HG03521 (cell line): Measurements from ENCODE around the gene HADHB.

Experiments used
- ATAC-seq: cut with Tn5 transposase; IDR thresholded peaks from one replicate; pipeline ENCODE4 v1.9.1; 2021; ENCODE audit warnings: mild to moderate bottlenecking, moderate library complexity; ENCODE audit not compliant: unreplicated experiment

HADHB gene

GRCh38 chr2:26244309-26245230, at the start of gene HADHB, which contains the start of gene HADHA:
Gene HADHB (plus strand): TSS chr2:26244939. CDS start chr2:26254255, 9,316 bp downstream.
Gene HADHA (minus strand): TSS chr2:26244632. CDS start chr2:26244596, 36 bp downstream.
- peak; percentile 56 for ATAC-seq

DNA sequence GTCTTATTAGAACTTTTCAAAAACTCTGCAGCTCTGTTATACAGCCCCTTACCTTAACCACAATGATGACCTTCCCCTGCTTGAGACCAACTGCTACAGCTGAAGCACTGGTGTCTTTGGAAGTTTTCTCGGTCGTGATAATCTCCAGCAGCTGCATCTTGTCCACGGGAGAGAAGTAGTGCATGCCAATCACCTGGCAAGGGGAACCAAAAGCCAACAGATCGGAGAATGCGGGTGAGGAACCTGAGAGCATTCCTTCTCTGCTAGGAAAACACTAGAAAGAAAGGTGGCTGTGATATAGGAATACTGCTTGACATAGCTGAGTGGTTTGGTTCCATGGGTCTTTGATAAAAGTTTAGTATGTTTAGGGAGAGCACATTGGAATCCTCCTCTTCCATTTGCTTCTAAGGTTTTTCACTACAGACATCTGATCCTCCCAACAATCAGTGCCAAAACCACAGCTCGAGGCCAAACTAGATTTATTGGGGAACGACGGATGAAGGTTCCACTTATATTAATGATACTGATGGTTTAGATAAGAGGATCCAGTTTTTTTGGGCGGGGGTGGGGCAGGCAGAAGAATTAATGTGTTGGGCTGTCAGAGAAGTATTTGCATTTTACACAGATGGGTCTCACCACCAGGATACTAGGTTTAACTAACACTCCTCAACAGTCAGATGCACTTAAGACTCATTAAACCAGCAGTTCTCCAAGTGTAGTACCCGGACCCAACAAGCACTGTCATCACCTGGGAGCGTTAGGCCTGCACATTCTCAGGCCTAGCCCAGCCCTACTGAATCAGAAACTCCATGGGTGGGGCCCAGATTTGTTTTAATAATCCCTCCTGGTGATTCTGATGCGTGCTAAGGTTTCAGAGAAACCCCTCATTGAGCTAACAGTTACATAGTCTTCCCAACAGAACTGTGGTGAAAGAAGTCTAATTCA, 49.4 kb upstream of the HADHB start:
- ATAC-seq, result no peak

DNA sequence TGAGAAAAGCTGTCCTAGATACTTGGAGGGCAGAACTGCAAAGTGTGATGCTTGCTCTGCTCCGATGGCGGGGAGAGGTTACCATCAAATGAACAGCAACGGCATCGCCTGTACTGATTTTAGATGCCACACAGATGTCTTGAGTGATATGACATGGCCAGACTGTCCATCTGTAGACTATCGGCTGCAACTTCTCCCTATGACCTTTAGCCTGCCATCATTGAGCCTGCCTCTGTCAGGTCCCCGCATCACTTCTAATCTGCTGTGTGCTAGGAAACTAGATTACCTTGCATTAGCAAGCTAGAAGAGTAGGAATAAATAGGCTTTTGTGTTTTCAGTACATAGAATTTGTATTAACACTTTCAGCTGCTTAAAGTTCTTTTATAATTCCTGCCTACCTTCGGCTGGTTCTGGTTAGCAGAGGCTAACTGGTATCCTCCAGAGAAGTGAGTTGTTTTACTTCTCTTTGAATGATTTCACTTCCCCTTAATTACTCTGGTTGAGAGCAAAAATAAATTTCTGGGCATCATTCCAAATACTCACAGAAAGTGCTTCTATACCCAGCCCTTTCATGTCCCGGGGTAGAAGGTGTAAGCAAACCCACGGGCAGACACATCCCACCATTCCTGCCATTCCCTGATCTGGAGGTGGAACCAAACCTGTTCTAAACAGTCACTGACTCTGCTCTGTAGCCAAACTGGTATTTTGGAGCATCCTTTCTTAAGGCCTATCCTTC, 47.9 kb upstream of the HADHB start:
- no peak for ATAC-seq

GRCh38 chr2:26197516-26197915, 47.2 kb upstream of the HADHB start:
- no peak for ATAC-seq

GRCh38 chr2:26202981-26203490, 41.7 kb upstream of the HADHB start:
- no peak for ATAC-seq

DNA sequence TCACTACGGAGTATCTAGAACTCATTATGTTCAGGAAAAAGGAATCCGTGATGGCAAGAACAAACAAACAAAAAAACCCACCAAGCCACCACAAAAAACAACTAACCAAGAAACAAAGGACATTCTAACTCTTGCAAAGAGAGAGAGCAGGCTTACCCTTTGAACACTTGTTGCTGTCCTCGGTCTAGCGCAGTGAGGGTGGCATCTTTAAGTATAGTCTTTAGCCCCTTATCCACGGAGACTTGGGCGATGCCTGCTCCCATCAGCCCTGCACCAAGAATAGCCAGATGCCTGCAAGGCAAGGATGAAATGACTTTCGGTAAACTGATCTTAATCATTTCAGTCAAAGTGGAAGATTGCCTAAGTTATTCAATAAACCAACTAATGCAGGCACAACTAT, 40.8 kb upstream of the HADHB start:
- no peak for ATAC-seq

DNA sequence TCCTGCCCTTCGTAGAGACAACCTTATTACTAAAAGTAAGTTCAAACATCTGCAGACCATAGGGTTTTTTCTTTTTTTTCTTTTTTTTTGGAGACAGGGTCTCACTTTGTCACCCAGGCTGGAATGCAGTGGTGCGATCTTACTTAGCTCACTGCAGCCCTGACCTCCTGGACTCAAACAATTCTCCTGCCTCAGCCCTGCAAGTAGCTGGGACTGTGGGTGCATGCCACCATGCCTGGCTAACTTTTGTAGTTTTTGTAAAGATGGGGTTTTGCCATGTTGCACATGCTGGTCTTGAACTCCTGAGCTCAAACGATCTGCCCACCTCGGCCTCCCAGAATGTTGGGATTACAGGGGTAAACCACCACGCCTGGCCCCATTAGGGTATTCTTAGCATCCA, 32.7 kb upstream of the HADHB start:
- no peak for ATAC-seq

DNA sequence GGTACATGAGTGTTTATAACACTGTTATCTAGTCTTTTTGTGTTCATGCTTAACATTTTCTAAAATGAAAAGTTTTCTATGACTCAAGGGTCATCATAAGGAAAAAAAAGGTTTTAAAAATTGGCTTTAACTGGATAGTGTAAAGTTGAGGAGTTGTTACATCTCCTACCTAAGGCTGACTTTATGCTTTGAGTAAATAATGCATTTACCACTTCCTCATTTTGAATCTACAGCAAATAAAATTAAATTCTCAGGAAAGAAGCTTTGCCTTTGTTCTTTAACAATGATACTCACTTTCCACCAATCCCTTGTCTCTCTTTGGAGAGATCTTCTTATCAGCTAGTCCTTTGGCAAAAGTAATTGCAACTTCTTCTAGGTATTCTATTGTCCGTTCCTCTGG, 30.0 kb upstream of the HADHB start:
- no peak for ATAC-seq

DNA sequence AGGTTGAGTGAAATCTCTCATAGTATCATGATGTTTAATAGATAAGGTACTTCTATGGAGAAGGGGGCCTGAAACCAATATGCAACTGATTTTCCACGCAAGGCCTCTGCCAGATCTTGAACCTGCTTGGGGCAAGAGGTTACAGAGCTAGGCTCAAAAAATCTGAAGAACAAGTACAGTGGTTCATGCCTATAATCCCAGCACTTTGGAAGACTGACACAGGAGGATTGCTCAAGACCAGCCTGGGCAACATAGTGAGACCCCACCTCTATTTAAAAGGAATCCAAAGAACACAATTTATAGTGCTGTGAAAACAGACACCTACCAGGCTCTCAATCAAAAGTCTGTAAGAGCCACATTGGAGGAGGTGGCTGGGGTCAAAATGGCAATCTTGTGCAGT, 28.9 kb upstream of the HADHB start:
- no peak for ATAC-seq

DNA sequence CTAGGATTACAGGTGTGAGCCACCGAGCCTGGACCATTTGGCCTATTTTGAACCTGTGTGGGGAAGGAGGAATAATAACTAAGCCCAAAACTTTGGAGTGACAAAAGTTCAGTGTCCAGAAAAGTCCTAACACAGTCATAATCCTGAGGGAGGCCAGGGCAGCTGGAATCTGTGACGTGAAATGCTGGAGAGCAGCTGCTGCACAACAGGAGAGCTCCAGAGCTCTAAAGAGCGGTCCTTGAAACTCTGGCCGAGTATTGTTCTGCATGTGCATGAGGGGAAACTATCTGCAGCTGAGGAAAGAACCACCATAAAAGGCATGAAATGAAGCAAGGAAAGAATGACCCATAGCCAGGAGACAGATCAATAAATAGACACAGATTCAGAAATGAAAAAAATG, 28.2 kb upstream of the HADHB start:
- ATAC-seq, result no peak

DNA sequence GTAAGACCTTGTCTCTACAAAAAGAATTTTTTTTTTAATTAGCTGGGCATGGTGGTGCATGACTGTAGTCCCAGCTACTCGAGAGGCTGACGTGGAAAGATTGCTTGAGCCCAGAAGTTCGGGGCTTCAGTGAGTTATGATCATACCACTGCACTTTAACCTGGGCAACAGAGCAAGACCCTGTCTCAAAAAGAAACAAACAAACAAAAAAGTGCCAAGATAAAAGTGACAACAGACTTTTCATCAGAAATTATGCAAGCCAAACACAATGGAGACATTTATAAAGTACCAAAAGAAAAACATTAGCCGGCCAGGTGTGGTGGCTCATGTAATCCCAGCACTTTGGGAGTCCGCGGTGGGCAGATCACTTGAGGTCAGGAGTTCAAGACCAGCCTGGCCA, 27.0 kb upstream of the HADHB start:
- no peak for ATAC-seq

DNA sequence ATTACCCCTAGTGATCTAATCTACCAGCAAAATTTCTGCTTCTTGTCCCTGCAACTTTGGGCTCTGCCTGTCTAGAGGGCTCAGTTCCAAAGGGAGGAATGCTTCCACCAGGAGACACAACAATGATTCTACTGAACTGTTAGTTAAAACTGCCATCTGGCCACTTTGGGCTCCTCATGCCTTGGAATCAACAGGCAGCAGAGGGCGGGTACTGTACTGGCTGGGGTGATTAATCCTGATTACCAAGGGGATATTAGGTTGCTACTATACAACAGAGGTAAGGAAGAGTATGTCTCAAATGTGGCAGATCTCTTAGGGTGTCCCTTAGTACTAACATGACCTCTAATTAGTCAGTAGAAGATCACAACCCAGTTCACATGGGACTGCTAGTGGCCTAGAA, 21.7 kb upstream of the HADHB start:
- no peak for ATAC-seq

DNA sequence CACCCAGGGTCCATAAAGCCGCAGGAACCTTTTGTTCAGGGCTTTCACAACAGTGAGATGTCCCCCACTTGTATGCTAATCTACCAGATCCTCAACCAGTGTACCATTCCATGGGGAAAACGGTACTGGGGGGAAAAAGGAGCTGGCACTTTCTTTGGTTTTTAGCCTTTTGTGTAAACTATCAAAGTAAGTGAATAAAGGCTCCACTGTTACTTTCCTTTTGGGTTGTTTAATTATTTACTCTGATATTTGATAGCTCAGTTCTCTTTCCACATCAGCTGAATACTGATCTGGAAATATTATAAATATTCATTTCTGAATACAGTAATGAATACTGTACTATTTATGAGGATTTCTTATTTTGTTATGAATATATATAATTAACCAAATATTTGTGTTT, 20.6 kb upstream of the HADHB start:
- no peak for ATAC-seq

- ATAC-seq, result no peak
These were observed 15.1 kb upstream of the HADHB start for GRCh38 chr2:26229595-26229994.

DNA sequence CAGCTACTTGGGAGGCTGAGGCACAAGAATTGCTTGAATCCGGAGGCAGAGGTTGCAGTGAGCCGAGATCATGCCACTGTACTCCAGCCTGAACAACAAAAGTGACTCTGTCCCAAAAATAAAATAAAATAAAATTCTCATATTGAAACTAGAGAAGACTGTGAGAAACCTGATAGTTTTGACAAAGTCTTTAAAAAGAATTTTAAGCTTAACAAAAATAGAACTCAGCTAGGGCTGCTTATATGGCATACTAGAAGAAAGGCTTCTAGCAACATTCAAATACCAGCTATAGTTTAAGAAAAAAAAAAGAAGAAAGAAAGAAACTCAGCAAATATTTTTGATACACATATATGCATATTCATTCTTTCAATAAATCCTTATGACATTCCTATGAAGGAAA, 13.9 kb upstream of the HADHB start:
- ATAC-seq, result no peak

- ATAC-seq, result no peak
These were observed 9.7 kb upstream of the HADHB start for GRCh38 chr2:26235089-26235488.

DNA sequence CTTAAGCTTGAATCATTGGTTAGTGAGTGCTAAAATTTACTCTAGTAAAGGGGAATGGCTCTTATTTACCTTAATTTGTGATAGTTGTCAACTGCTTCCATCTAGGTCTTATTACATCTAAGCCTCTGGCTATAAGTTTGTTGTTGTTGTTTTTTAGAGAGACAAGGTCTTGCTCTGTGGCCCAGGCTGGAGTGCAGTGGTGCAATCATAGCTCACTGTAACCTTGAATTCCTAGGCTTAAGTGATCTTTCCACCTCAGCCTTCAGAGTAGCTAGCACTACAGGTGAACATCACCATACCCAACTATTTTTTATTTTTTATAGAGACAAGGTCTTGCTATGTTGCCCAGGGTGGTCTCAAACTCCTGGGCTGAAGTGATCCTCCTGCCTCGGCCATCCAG, 6.9 kb upstream of the HADHB start:
- no peak for ATAC-seq

DNA sequence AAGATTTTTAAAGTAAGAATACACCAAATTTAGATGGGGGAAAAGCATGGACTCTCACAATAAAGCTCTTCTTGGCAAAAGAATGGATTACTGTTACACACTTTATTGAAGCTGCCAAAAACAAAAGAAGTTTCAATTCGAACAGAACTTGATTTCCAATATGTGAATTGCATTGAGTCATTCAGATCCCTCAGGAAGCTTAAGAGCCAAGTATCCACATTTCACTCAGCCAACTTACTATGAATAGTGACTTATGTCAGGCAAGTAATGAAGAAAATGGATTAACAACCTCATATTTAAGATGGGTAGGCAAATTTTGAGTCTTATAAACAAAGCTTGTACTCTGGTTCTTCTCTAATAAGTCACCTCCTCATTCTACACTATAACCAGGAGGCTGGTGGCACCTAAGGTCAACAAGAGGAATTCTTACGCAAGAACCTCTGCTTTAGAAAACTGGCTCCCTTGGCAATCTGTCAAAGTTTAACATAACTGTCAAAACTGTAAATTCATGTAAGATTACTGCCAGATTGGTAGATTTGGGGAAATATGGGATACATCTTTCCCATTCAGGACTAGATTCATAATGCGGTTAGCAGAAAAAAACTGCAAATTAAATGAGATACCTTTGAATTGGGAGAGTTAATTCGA, 6.3 kb upstream of the HADHB start:
- ATAC-seq, result no peak

GRCh38 chr2:26241928-26242436, 2.8 kb upstream of the HADHB start:
- ATAC-seq, result no peak
